AG04449 (cell line): ENCODE measurements around the gene PXMP4.
A peak's percentile ranks its signal among the peaks of the same experiment; 100 is the strongest.

ENCODE experiments used
- CTCF ChIA-PET: fragments of 350-600 bp; formaldehyde crosslinking; extraction: SDS; loops from one replicate; lab custom pipeline; 2021; ENCODE audit warnings: antibody characterized with exemption; lab: Yijun Ruan, JAX
- POLR2A ChIA-PET: fragments of 400-600, 350-600 bp; formaldehyde crosslinking; extraction: SDS; loops from one replicate; lab custom pipeline; 2020; ENCODE audit warnings: antibody characterized with exemption, inconsistent platforms; lab: Yijun Ruan, JAX
- DNase-seq: peaks from one replicate; pipeline ENCODE4 v3.0.0-alpha.2; 2010; ENCODE audit warnings: low read depth, low spot score
- H3K4me3 ChIP-seq: 2 replicates; pipeline ENCODE4 v1.5.1; 2011; ENCODE audit warnings: low read depth, mild to moderate bottlenecking, control low read depth, low read length
- TF ChIP-seq, protein P1 (sequence below): IDR thresholded peaks from one replicate; pipeline ENCODE4 v1.5.1; 2011; ENCODE audit warnings: mild to moderate bottlenecking, moderate library complexity, low read length, control low read depth, inconsistent platforms; ENCODE audit not compliant: insufficient read depth; ENCODE audit errors: missing control alignments

Gene PXMP4

DNA sequence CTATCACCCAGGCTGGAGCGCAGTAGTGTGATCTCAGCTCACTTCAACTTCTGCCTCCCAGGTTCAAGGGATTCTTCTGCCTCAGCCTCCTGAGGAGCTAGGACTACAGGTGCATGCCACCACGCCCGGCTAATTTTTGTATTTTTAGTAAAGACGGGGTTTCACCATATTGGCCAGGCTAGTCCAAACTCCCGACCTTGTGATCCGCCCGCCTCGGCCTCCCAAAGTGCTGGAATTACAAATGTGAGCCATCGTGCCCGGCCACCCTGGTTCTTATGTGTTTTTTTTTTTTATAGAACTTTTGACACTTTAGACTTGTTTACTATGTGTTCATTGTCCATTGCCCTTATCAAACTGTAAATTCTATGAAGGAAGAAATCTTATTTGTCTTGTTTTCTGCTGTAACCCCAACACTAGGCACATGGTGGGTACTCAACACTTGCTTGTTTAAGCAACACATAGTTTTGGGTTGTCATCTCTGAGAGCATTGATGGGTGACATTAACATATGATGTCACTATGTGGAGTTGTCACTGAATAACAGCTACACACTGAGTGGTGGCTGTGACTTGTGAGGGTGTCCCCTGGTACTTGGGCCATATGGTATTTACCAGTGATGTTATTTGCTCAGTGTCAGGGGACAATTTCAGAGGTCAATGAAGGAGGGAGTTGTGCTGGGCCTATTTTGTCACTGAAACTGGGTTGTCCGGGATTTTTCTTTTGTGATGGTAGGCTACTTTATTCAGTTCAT is 1.5 kb upstream of the PXMP4 start:
- CTCF ChIA-PET = interaction anchor here (1.6 kb wide), 1 partner anchor 53 kb away, joined by 5 read pairs; no protein-coding TSS in a partner anchor
- TF ChIP-seq, protein P1, sequence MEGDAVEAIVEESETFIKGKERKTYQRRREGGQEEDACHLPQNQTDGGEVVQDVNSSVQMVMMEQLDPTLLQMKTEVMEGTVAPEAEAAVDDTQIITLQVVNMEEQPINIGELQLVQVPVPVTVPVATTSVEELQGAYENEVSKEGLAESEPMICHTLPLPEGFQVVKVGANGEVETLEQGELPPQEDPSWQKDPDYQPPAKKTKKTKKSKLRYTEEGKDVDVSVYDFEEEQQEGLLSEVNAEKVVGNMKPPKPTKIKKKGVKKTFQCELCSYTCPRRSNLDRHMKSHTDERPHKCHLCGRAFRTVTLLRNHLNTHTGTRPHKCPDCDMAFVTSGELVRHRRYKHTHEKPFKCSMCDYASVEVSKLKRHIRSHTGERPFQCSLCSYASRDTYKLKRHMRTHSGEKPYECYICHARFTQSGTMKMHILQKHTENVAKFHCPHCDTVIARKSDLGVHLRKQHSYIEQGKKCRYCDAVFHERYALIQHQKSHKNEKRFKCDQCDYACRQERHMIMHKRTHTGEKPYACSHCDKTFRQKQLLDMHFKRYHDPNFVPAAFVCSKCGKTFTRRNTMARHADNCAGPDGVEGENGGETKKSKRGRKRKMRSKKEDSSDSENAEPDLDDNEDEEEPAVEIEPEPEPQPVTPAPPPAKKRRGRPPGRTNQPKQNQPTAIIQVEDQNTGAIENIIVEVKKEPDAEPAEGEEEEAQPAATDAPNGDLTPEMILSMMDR = no peak
- no peak overlapping the region for H3K4me3 ChIP-seq
- POLR2A ChIA-PET = no interaction called here
- no peak for DNase-seq

DNA sequence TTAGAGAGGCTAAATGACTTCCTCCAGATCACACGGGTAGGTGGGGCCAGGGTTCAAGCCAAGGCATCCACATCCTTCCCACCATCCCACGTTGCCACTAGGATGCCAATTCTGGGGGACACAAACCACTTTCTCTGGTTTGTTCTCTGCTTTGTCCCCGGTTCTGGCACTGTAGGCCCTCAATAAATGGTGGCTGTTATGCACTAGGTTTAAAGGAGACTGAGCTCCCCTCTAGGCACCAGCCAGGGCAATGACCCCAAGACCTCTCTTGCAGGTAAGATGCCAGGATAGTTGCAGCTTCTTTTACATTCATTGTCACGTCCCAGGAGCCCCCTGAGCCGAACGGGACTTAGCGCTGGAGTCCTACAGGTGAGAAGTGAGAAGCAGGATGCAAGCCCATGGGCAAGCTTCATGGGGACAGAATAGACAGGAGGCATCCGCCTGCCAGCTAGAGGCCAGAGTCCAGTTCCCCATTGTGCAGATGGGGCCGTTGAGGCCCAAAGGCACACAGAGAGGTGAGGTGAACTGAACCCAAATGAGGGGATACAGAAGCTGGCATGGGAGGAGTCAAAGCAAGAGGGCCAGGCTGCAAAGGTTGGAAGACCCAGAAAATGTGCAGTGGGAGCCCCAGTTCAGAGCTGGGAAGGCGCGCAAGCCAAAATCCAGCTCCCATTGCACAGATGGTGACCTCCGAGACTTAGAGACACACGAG is 677 bp downstream of the PXMP4 start:
- ChIA-PET POLR2A (interaction anchor here (0.8 to 1.7 kb wide), 4 partner anchors 9 to 50 kb away, joined by 3 to 7 read pairs (median 3); no protein-coding TSS in a partner anchor), CTCF (interaction anchor here (1.0 to 1.6 kb wide), 4 partner anchors 11 to 51 kb away, joined by 3 to 6 read pairs (median 4); partner anchors contain the start of gene ZNF341)
- peak overlapping the region; percentile 97 for H3K4me3 ChIP-seq
- no peak for DNase-seq
- TF ChIP-seq, protein P1 = no peak

DNA sequence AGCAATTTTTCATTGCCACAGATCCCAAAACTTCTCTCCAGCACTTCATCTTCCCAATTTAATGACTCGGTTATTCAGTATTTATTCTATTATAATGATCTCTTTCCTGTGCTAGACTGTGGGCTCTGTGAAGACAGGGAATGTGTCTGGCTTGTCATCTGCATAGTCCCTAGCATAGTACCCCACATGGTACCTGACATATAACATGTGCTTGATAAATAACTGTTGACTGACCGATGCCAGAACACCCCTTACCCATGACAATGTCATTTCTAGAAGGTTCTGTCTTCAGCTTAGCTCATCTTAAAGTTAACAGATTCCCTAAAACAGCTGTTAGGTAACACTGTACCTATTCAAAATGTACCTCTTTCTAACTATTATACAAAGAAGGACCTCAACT is 3.6 kb downstream of the PXMP4 start:
- no peak for DNase-seq
- TF ChIP-seq, protein P1 = no peak
- no peak overlapping the region for H3K4me3 ChIP-seq
- CTCF ChIA-PET = no interaction called here
- POLR2A ChIA-PET = no interaction called here

DNA sequence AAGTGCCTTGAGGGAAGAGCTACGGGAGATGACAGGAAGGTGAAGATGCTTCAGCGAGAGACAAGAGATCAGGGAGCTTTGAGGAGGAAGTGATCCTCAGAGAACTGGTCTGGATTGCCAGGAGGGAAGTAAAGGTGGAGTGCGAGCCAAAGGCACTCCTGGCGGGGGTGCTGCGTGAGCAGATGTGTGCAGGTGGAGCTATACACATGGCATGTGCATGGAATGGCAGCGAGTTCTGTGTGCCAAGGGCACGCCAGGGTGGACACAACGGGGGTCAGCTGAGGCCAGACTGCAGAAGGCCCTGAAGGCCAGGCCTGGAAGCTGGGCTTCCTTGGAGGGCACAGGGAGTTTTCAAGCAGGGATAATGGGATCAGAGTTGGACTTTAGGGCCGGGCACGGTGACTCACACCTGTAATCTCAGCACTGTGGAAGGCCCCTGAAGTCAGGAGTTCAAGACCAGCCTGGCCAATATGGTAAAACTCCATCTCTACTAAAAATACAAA is 6.2 kb downstream of the PXMP4 start:
- no peak overlapping the region for H3K4me3 ChIP-seq
- POLR2A ChIA-PET = no interaction called here
- DNase-seq = no peak
- CTCF ChIA-PET = interaction anchor here (1.0 to 1.2 kb wide), 2 partner anchors 16 to 47 kb away, joined by 3 read pairs; partner anchors contain the start of gene ACTL10
- TF ChIP-seq, protein P1 = no peak

DNA sequence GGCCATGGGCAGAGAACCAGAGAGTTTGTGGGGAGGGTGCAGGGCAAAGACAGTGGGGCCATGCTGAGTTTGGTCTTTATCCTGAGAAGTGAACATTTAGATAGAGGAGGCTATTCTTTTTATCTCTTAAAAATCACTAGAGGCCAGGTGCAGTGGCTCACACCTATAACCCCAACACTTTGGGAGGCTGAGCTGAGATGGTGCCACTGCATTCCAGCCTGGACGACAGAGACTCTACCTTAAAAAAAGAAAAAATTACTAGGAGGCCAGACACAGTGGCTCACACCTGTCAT is 8.7 kb downstream of the PXMP4 start:
- no peak overlapping the region for H3K4me3 ChIP-seq
- POLR2A ChIA-PET = interaction anchor here (0.9 kb wide), 1 partner anchor 8 kb away, joined by 3 read pairs; the partner anchor contains the start of gene PXMP4
- no peak for DNase-seq
- CTCF ChIA-PET = interaction anchor here (1.0 kb wide), 1 partner anchor 14 kb away, joined by 3 read pairs; no protein-coding TSS in a partner anchor
- TF ChIP-seq, protein P1 = no peak
